22Rv1 (cell line): ENCODE data around the gene WIPF3.

ENCODE experiments used
- CTCF ChIP-seq: fragments of 450-650 bp; IDR thresholded peaks from 2 replicates; pipeline ENCODE4 v1.5.1; 2017; ENCODE audit warnings: mild to moderate bottlenecking
- ZFX ChIP-seq: fragments of 450-650 bp; IDR thresholded peaks from 2 replicates; pipeline ENCODE4 v1.6.1; 2017; ENCODE audit warnings: antibody characterized with exemption, borderline replicate concordance

- no peak for TF ChIP-seq CTCF
- TF ChIP-seq ZFX, result no peak
Observed at GRCh38 chr7:29801929-29802328, 4.4 kb upstream of the WIPF3 start.
